Bronchial epithelial cell (primary cell): Measurements from ENCODE around the gene ALG14. TPM values are rescaled to one million over a fixed set of nuclear protein-coding genes. Genes with fewer than 3 reads are reported as not detected.
"Not testable (repeated sequence)": the region's sequence is repeated elsewhere in the genome, so short reads cannot be mapped to it uniquely, and the experiment has no call there.

ENCODE experiments used
- DNase-seq: peaks from one replicate; pipeline ENCODE4 v3.0.0-alpha.2; 2010; ENCODE audit warnings: low read depth
- FAIRE-seq: peaks from 2 replicates; lab custom pipeline; 2011; peaks lifted over from hg19 to GRCh38; lab: Jason Lieb, UNC
- H3K27me3 ChIP-seq: 2 replicates; pipeline ENCODE4 v1.5.1; 2011; ENCODE audit warnings: low read length; ENCODE audit not compliant: control insufficient read depth, insufficient read depth
- H3K36me3 ChIP-seq: 2 replicates; pipeline ENCODE4 v1.5.1; 2011; ENCODE audit warnings: low read length; ENCODE audit not compliant: control insufficient read depth, insufficient read depth
- H3K4me3 ChIP-seq: 2 replicates; pipeline ENCODE4 v1.5.1; 2011; ENCODE audit warnings: mild to moderate bottlenecking, low read depth, low read length, control low read depth
- CTCF ChIP-seq: IDR thresholded peaks from 2 replicates; pipeline ENCODE4 v1.5.1; 2011; ENCODE audit warnings: mild to moderate bottlenecking, moderate library complexity, low read length, control low read depth, inconsistent platforms; ENCODE audit not compliant: insufficient read depth, severe bottlenecking
- total RNA-seq: library from RNA; depleted of rRNA; stranded (reverse); fragments of >200 nt; gene quantifications from 2 replicates; pipeline ENCODE4 v1.2.1, GENCODE V29; 2014

Gene ALG14
- total RNA-seq, 1 donor from 2014 or later, result 0.53 TPM

GRCh38 chr1:95002540-95003432 is 70.0 kb downstream of the ALG14 start:
- H3K4me3 ChIP-seq, result no peak overlapping the region
- H3K27me3 ChIP-seq, result no peaks in the 10 kb centered on the region
- DNase-seq (no peak), FAIRE-seq (no peak)
- H3K36me3 ChIP-seq, result no peaks in the 10 kb centered on the region
- no peak for TF ChIP-seq CTCF

GRCh38 chr1:95002164-95002539 is 70.6 kb downstream of the ALG14 start:
- Histone ChIP-seq H3K36me3 (no peaks in the 10 kb centered on the region), H3K4me3 (no peak overlapping the region), H3K27me3 (no peaks in the 10 kb centered on the region)
- FAIRE-seq, result no peak
- no peak for DNase-seq
- TF ChIP-seq CTCF, result no peak

- H3K4me3 ChIP-seq, result no peak overlapping the region
- FAIRE-seq (no peak), DNase-seq (no peak)
- H3K27me3 ChIP-seq, result no peaks in the 10 kb centered on the region
- TF ChIP-seq CTCF, result no peak
- no peaks in the 10 kb centered on the region for H3K36me3 ChIP-seq
Measured at GRCh38 chr1:94999456-95000131, 73.2 kb downstream of the ALG14 start.

GRCh38 chr1:94998748-94999147 is 74.0 kb downstream of the ALG14 start:
- Histone ChIP-seq H3K36me3 (no peaks in the 10 kb centered on the region), H3K4me3 (no peak overlapping the region), H3K27me3 (no peaks in the 10 kb centered on the region)
- TF ChIP-seq CTCF, result no peak
- no peak for DNase-seq
- no peak for FAIRE-seq

- Histone ChIP-seq H3K36me3 (no peaks in the 10 kb centered on the region), H3K4me3 (no peak overlapping the region), H3K27me3 (no peaks in the 10 kb centered on the region)
- FAIRE-seq, result no peak
- no peak for TF ChIP-seq CTCF
- no peak for DNase-seq
Measured at GRCh38 chr1:94998114-94998513, 74.6 kb downstream of the ALG14 start.

- DNase-seq, H3K4me3 ChIP-seq, H3K36me3 ChIP-seq, H3K27me3 ChIP-seq, FAIRE-seq: not testable (repeated sequence)
Measured at GRCh38 chr1:94995536-94995935, 77.2 kb downstream of the ALG14 start.
